Neutrophil (primary cell): ENCODE data around the gene TBC1D22A.

Experiments
- H3K27ac ChIP-seq: fragments of 200-600 bp; sonication (generic); 2 replicates; pipeline ENCODE4 v1.5.1; 2016; ENCODE audit warnings: mild to moderate bottlenecking, moderate library complexity
- H3K27me3 ChIP-seq: fragments of 200-600 bp; sonication (generic); 2 replicates; pipeline ENCODE4 v1.6.0; 2016; ENCODE audit warnings: mild to moderate bottlenecking
- H3K36me3 ChIP-seq: fragments of 200-600 bp; sonication (generic); 2 replicates; pipeline ENCODE4 v1.5.1; 2017
- H3K4me1 ChIP-seq, 2 experiments: fragments of 200-600 bp in 1 of 2; sonication (generic) in 1 of 2; 1 replicate in 1 of 2; 2 replicates in 1 of 2; pipeline versions ENCODE4 v1.5.1 to v1.6.1; 2013 to 2016; ENCODE audit warnings: low read depth in 1 of 2, low read length in 1 of 2, mild to moderate bottlenecking in 1 of 2, moderate library complexity in 1 of 2; ENCODE audit not compliant: control insufficient read depth in 1 of 2, insufficient read depth in 1 of 2
- H3K4me3 ChIP-seq, 2 experiments: fragments of 200-600 bp in 1 of 2; sonication (generic) in 1 of 2; 1 replicate in 1 of 2; 2 replicates in 1 of 2; pipeline ENCODE4 v1.5.1; 2013 to 2016; ENCODE audit warnings: low read depth in 1 of 2, low read length in 1 of 2, mild to moderate bottlenecking in 1 of 2, moderate library complexity in 1 of 2
- H3K9me3 ChIP-seq: fragments of 200-600 bp; sonication (generic); 2 replicates; pipeline ENCODE4 v1.5.1; 2016
- TF ChIP-seq, protein P1 (sequence below): fragments of 200-600 bp; sonication (generic); IDR thresholded peaks from 2 replicates; pipeline ENCODE4 v1.5.1; 2016; ENCODE audit warnings: antibody characterized with exemption

Gene TBC1D22A

GRCh38 chr22:46956498-46957215 is 194.2 kb downstream of the TBC1D22A start:
- no peaks in the 10 kb centered on the region for H3K9me3 ChIP-seq
- TF ChIP-seq, protein P1, sequence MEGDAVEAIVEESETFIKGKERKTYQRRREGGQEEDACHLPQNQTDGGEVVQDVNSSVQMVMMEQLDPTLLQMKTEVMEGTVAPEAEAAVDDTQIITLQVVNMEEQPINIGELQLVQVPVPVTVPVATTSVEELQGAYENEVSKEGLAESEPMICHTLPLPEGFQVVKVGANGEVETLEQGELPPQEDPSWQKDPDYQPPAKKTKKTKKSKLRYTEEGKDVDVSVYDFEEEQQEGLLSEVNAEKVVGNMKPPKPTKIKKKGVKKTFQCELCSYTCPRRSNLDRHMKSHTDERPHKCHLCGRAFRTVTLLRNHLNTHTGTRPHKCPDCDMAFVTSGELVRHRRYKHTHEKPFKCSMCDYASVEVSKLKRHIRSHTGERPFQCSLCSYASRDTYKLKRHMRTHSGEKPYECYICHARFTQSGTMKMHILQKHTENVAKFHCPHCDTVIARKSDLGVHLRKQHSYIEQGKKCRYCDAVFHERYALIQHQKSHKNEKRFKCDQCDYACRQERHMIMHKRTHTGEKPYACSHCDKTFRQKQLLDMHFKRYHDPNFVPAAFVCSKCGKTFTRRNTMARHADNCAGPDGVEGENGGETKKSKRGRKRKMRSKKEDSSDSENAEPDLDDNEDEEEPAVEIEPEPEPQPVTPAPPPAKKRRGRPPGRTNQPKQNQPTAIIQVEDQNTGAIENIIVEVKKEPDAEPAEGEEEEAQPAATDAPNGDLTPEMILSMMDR, result no peak
- peaks cover 8% of the 10 kb centered on the region for H3K27me3 ChIP-seq
- H3K4me1 ChIP-seq, result peaks cover 7 to 13% of the 10 kb centered on the region in 2 experiments
- peaks cover 8% of the 10 kb centered on the region for H3K36me3 ChIP-seq
- no peak overlapping the region for H3K4me3 ChIP-seq
- H3K27ac ChIP-seq, result no peak overlapping the region

DNA sequence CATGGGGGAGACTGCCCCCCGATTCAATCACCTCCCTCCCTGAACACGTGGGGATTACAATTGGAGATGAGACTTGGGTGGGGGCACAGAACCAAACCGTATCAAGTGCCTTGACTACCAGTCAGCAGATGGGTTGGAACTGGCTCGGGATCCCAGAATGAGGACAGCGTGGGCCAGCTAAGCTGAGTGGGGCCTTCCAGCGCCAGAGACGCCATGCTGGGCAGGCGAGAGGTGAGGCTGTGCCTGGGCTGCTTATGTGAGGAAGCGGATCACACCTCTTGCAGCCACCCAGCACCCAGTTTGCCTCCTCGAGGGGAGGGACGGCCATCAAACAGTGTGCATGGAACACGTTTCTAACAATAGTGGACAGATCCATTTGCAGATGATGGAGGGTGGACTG is 195.1 kb downstream of the TBC1D22A start:
- H3K36me3 ChIP-seq, result peaks cover 5% of the 10 kb centered on the region

GRCh38 chr22:46958191-46958590 is 195.7 kb downstream of the TBC1D22A start:
- H3K4me1 ChIP-seq, result peaks cover 16 to 24% of the 10 kb centered on the region in 2 experiments
- H3K4me3 ChIP-seq, result no peak overlapping the region
- H3K27ac ChIP-seq, result no peak overlapping the region
- H3K9me3 ChIP-seq, result no peaks in the 10 kb centered on the region
- H3K36me3 ChIP-seq, result peaks cover 5% of the 10 kb centered on the region
- TF ChIP-seq, protein P1, result no peak
- peaks cover 8% of the 10 kb centered on the region for H3K27me3 ChIP-seq

More for the DNA sequence above, 195.1 kb downstream of the TBC1D22A start:
- Histone ChIP-seq H3K9me3 (no peaks in the 10 kb centered on the region), H3K27ac (no peak overlapping the region), H3K4me1 (peaks cover 16 to 21% of the 10 kb centered on the region in 2 experiments), H3K4me3 (no peak overlapping the region), H3K27me3 (peaks cover 8% of the 10 kb centered on the region)
- TF ChIP-seq, protein P1, result no peak

GRCh38 chr22:46958658-46959057 is 196.2 kb downstream of the TBC1D22A start:
- Histone ChIP-seq H3K36me3 (peaks cover 5% of the 10 kb centered on the region), H3K27ac (no peak overlapping the region), H3K4me3 (no peak overlapping the region), H3K27me3 (peaks cover 8% of the 10 kb centered on the region), H3K9me3 (no peaks in the 10 kb centered on the region), H3K4me1 (peaks cover 16 to 24% of the 10 kb centered on the region in 2 experiments)
- TF ChIP-seq, protein P1, result no peak

DNA sequence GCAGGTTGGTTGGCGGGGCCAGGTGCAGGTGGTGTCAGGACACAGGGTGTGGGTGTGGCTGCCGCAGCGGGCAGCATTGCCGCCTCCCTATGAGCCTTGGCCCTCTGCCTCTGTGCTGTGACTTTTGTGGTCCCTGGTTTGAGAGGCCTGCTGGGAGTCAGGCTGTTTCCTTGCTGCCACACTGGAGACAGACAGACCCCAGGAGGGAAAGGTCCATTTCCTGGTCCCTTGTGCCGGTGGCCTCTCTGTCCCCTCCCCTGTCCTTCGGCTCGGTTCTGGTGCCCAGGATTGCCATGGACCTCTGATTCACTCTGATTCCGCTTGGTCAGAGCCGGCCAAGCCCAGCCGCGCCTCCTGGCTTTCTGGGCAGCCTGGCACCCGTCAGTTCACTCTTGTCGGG is 196.9 kb downstream of the TBC1D22A start:
- H3K27me3 ChIP-seq, result peaks cover 8% of the 10 kb centered on the region
- no peak overlapping the region for H3K27ac ChIP-seq
- TF ChIP-seq, protein P1, result no peak
- H3K9me3 ChIP-seq, result no peaks in the 10 kb centered on the region
- H3K4me3 ChIP-seq, result no peak overlapping the region
- H3K36me3 ChIP-seq, result peaks cover 5% of the 10 kb centered on the region
- peaks cover 16 to 24% of the 10 kb centered on the region in 2 experiments for H3K4me1 ChIP-seq
